ENCODE results near the gene TCF7L1. TPM values are rescaled to one million over a fixed set of nuclear protein-coding genes. Genes with fewer than 3 reads are reported as not detected.

The TCF7L1 gene
- total and polyA plus RNA-seq, 2 of the 13 experiments (the other 11 are each of a cell fraction or from before 2014, with no cell fraction given) = 0.04 to 0.15 TPM

- TF ChIP-seq RXRB (CRISPR knock-in tag; IDR thresholded peaks at IDR 0.05; ENCODE audit: borderline replicate concordance) (peak; percentile 86), SAP130 (CRISPR knock-in tag; IDR thresholded peaks at IDR 0.05; ENCODE audit: low read depth) (peak; percentile 55), HOXD1 (CRISPR knock-in tag; IDR thresholded peaks at IDR 0.05) (no peak; the same call in 1 of the 2 replicates), CENPBD1 (CRISPR knock-in tag; IDR thresholded peaks at IDR 0.05; ENCODE audit: borderline replicate concordance, low read depth) (no peak), LCORL (IDR thresholded peaks at IDR 0.05) (no peak), LCORL (CRISPR knock-in tag; IDR thresholded peaks at IDR 0.05) (peak; percentile 45; the same call in 1 of the 2 replicates), SMARCE1 (IDR thresholded peaks at IDR 0.05; ENCODE audit: borderline replicate concordance) (no peak), MIER2 (CRISPR knock-in tag; IDR thresholded peaks at IDR 0.05) (peak; percentile 40; the same call in 1 of the 2 replicates), ZNF501 (CRISPR knock-in tag; IDR thresholded peaks at IDR 0.05) (no peak), ZBTB38 (CRISPR knock-in tag; IDR thresholded peaks at IDR 0.05) (no peak), RELA (CRISPR knock-in tag; IDR thresholded peaks at IDR 0.05) (no peak), SP140L (CRISPR knock-in tag; IDR thresholded peaks at IDR 0.05; ENCODE audit: borderline replicate concordance) (no peak), RXRA (CRISPR knock-in tag; IDR thresholded peaks at IDR 0.05) (peak; percentile 89; the same call in 1 of the 2 replicates), ZNF720 (CRISPR knock-in tag; IDR thresholded peaks at IDR 0.05) (no peak), RCOR2 (CRISPR knock-in tag; IDR thresholded peaks at IDR 0.05) (no peak), EHMT2 (IDR thresholded peaks at IDR 0.05; ENCODE audit: borderline replicate concordance, low read depth, low read length) (peak; percentile 78; the same call in 1 of the 2 replicates), ZKSCAN1 (IDR thresholded peaks at IDR 0.05; ENCODE audit: low read length) (no peak), ZNF576 (CRISPR knock-in tag; IDR thresholded peaks at IDR 0.05) (no peak), ZMAT5 (CRISPR knock-in tag; IDR thresholded peaks at IDR 0.05; ENCODE audit: borderline replicate concordance, low read depth) (no peak), ZNF563 (CRISPR knock-in tag; IDR thresholded peaks at IDR 0.05) (0 out of 2 replicates have a peak, but pooled peaks have one; percentile 22), SIN3B (IDR thresholded peaks at IDR 0.05; ENCODE audit: low read length) (no peak), SAFB2 (CRISPR knock-in tag; IDR thresholded peaks at IDR 0.05; ENCODE audit: borderline replicate concordance, low read depth) (no peak), MTA1 (CRISPR knock-in tag; IDR thresholded peaks at IDR 0.05; ENCODE audit: borderline replicate concordance) (no peak), ZSCAN9 (CRISPR knock-in tag; IDR thresholded peaks at IDR 0.05; ENCODE audit: borderline replicate concordance) (no peak), ZNF703 (CRISPR knock-in tag; IDR thresholded peaks at IDR 0.05; ENCODE audit: borderline replicate concordance) (no peak), HNF4A (CRISPR knock-in tag; IDR thresholded peaks at IDR 0.05) (peak; percentile 97), ZNF879 (CRISPR knock-in tag; IDR thresholded peaks at IDR 0.05) (no peak)
- TF ChIP-seq, protein P1, sequence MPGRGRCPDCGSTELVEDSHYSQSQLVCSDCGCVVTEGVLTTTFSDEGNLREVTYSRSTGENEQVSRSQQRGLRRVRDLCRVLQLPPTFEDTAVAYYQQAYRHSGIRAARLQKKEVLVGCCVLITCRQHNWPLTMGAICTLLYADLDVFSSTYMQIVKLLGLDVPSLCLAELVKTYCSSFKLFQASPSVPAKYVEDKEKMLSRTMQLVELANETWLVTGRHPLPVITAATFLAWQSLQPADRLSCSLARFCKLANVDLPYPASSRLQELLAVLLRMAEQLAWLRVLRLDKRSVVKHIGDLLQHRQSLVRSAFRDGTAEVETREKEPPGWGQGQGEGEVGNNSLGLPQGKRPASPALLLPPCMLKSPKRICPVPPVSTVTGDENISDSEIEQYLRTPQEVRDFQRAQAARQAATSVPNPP (CRISPR knock-in tag; IDR thresholded peaks at IDR 0.05) = peak; percentile 66; the same call in 1 of the 2 replicates
- TF ChIP-seq, protein P2, sequence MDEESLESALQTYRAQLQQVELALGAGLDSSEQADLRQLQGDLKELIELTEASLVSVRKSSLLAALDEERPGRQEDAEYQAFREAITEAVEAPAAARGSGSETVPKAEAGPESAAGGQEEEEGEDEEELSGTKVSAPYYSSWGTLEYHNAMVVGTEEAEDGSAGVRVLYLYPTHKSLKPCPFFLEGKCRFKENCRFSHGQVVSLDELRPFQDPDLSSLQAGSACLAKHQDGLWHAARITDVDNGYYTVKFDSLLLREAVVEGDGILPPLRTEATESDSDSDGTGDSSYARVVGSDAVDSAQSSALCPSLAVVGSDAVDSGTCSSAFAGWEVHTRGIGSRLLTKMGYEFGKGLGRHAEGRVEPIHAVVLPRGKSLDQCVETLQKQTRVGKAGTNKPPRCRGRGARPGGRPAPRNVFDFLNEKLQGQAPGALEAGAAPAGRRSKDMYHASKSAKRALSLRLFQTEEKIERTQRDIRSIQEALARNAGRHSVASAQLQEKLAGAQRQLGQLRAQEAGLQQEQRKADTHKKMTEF (CRISPR knock-in tag; IDR thresholded peaks at IDR 0.05) = no peak
- TF ChIP-seq, protein P3, sequence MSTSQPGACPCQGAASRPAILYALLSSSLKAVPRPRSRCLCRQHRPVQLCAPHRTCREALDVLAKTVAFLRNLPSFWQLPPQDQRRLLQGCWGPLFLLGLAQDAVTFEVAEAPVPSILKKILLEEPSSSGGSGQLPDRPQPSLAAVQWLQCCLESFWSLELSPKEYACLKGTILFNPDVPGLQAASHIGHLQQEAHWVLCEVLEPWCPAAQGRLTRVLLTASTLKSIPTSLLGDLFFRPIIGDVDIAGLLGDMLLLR (CRISPR knock-in tag; IDR thresholded peaks at IDR 0.05) = no peak
Measured at GRCh38 chr2:85143463-85144082, 10.4 kb downstream of the TCF7L1 start (continued).

Data from HepG2 (cell line).